Right renal pelvis (tissue), 4 donors: ENCODE measurements around the gene SULT1E1. TPM values are rescaled to one million over a fixed set of nuclear protein-coding genes. Genes with fewer than 3 reads are reported as not detected.
"Not testable (repeated sequence)": the region's sequence is repeated elsewhere in the genome, so short reads cannot be mapped to it uniquely, and the experiment has no call there.

ENCODE experiments used
- DNase-seq, 4 donors: peaks; one replicate each; pipeline ENCODE4 v3.0.0-alpha.2; 2013; ENCODE audit warnings: low read depth in 4 of 4, low spot score in 3 of 4, missing footprints in 1 of 4
- polyA plus RNA-seq, 4 donors: library from polyadenylated mRNA; unstranded; fragments of 120-200 nt; gene quantifications; one replicate each; pipeline ENCODE4 v1.2.1, GENCODE V29; 2013; ENCODE audit not compliant: insufficient read length in 4 of 4

The SULT1E1 gene
- polyA plus RNA-seq, 4 donors: 335 to 659 (median 589) TPM

DNA sequence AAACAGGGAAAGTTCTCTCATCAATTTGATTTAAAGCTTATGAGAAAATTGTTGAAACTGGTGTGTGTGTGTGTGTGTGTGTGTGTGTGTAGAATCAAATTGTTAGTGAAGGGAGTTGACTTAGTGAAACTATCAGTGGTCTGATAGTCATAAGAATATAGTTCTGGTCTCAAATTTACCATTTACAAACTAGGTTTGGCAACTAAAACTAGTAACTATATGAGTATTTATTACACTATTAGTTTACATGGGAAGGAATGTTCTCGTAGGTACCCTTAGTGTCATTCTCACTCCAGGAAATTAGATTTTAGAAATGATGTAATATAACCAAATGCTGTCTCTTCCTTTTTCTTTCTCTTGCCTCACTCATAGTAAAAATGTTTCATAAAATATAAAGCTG, 11.9 kb downstream of the SULT1E1 start:
- DNase-seq: no peak

DNA sequence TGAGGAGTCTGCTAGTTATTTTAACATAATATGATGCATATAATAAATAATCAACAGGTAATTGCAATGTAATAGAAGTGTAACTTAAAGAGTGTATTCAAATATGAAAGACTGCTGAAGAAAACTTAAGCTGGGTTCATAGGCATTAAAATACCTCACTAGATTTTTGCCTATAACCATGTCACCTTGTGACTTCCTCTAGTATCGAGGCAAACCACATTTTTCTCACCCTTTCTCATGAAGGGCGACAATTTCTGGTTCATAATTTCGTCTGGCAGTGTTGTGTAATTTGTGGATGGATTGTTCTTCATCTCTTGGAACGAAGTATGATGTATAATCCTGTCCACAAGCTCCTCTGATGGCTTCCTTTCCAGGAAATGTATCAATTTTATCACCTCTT, 16.0 kb downstream of the SULT1E1 start:
- DNase-seq: no peak

DNA sequence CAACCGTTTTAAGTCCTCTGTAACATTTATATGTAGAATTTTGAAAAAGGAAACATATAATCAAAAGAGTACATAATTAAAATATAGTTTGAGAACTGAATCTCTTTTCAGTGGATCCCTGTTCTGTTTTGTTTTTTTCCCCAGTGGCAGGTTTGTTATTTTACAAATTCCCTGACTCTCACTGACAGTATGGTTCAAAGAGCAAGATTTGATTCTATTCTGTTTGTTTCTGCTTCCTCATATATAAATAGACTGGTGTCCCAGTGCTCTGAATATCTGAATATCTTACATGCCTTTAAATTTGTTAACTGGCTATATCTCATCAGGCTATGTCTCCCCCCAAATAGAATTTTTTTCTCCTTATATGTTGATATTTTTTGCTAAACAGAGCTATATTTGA, 16.6 kb downstream of the SULT1E1 start:
- DNase-seq: no peak

DNA sequence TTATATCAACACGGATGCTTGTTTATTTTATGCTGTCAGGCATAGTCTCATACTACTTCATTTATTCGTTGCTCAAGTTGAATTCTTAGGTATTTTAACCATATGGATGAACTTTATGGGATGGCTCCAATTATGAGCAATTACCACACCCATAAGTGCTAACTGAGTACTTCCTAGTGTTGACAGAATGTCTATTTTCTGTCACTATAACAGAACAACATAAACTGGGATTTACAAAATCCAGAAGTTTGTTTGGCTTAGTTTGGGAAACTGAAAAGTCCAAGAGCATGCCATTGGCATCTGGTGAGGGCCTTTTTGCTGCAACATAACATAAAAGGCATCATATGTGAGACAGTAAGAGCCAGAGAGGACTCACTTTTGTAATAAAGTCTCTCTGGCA, 21.0 kb downstream of the SULT1E1 start:
- no peak for DNase-seq

DNA sequence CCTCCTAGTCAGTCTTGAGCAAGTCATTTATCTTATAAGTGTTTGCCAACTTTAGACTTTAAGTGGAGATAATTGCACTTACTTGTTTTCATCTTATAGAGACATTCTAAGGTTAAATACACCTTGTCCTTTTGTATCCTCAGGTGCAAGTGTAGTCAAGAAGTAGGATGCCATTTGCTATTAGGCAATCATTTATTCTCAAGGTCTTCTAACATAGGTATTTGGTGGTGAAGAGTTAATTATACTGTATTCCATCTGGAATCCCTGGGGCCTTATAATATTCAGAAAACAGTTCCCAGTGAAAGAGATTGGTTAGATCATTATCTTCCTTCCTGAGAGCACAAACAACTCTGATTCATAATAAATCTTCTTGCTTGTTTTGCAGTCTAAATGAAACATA, 23.7 kb downstream of the SULT1E1 start:
- no peak for DNase-seq

DNA sequence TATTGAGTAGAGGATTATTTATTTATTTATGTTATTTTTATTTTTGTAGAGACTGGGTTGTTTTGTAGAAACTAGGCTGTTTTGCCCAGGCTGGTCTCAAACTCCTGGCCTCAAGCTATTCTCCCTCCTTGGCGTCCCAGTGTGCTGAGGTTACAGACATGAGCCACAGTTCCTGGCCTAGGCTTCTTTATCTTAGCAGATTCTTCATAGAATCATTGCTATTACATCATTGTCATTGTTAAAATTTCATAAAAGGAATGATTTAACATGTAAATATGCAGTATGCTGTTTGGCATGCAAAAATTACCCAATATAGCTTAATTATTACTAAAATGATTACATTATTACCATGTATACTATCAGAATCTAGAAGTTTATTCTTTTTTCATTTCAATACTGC, 24.2 kb downstream of the SULT1E1 start:
- DNase-seq: no peak

DNA sequence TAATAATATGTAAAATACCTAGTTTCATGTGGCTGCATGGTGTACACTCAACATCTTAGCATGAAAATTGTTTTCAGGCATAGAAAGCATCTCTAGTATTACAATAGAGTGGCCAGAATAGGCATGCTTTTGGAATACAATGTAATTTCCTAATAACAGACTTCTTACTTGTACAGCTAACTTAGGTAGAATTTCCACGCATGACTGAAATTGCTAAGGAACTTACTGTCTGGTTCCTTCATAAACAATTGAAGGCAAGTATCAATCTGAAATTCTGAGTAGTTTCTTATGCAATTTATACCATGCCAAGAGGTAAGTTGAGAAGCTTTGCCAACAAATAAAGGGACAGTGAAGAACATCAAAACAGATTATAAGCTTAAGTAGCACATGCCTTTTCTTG, 26.7 kb downstream of the SULT1E1 start:
- no peak for DNase-seq

DNA sequence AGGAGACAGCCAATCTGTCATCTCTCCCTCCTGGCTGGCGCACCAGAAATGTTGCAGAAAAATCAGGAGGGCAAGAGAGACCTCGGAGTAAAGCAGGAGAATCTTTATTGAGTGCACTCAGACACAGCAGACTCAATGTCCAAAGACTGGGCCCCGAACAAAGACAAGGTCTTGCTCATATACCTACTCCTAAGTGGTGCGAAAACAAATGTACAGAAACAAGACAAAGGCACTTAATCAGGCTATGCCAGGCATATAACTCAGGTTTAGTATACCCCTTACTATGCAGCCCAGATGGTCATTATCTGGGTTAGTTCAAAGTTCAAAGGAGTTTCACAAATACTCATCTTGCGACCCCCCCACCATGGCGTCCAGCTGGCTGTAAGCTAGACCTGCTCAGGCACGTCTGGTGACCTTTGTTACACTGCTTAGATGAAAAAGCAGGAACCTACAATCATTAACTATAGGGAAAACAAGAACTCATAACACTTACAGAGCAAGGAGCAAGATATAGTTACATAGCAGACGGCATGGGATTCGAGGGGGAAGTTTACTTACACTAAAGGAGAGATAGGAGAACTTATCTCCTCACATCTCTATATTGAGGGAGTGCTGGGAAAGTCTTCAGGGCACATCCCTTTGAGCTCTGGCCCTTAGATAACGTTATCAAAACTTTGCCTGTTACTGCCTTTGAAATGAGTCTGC, 27.5 kb downstream of the SULT1E1 start:
- DNase-seq: peak in 2 of 4 donors; percentile 40 to 42

DNA sequence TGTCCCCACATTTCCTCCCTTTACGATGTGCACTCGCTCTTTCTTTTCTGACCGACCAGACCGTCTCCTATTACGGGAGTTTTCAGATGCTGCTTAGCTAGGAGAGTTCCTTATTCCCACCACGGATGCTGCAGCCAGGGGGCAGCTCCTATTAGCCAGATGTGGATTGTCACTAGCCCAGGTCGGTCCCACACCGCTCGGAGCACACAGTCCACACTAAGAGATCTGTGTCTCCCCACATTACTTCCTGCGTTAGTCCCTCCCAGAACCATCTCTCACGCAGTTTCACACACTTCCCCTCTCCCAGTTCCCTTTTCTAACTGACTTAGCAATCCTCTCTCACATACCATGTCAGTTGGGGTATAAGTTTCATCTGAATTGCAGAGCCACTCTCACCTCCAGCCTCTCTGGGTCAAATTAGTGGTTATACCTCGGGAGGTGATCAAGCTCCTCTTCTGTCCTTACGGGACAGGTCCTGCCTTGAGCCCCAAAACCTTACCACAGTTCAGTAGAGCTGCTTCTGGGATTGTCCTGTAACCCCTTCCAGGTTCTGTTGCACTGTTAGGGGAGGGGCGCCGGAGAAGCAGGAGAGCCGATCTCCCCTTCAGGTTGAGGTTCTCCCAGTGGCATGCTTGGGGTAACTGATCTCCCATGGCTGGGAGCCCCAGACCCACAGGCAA, 28.2 kb downstream of the SULT1E1 start:
- no peak for DNase-seq

DNA sequence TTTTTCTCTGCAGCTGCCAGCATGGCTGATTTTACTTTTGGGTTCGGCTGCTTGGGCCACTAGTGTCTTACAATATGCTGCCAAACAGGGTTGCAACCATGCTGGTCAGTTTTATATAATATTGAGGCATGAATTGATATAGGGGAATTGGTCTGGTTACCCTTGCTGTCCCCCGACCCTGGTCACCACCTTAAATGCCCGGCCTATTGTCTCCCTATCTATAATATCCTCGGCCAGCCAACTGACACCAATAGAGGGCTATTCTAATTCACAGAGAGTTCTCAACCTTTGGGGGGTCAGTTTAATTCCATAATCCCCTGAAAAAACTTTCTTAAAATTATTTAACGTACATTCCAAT, 28.7 kb downstream of the SULT1E1 start:
- no peak for DNase-seq

DNA sequence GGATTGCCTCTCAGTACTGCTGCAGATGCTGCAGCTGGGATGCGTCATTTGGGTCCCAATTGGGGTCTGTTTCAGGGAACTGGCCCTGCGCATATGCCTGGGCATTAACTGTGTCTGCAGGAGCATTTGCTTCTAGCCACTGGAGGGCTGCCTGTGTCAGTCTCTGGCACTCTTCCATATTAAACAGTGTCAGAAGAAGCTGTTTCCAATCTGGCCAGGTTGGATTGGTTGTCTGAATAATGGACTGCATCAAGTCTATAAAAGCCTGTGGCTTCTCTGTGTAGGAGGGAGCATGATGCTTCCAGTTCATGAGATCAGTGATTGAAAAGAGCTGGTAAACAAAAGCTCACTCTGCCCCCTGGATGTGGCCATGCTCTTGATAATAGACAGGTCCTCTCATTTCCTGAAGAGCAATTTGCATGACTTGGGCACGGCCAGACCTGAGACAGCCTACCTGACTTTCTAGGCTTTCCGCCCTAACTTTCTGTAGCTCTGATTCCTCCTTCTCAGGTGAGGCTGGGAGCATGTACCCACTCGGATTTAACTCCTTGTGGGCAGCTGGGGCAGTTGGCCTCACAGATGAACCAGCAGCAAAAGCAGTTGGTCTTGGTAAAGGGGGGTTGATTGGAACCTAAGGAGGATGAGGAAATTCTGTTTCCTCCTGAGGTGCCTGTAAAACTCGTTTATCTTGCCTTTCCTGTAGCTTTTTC, 29.2 kb downstream of the SULT1E1 start:
- no peak for DNase-seq

DNA sequence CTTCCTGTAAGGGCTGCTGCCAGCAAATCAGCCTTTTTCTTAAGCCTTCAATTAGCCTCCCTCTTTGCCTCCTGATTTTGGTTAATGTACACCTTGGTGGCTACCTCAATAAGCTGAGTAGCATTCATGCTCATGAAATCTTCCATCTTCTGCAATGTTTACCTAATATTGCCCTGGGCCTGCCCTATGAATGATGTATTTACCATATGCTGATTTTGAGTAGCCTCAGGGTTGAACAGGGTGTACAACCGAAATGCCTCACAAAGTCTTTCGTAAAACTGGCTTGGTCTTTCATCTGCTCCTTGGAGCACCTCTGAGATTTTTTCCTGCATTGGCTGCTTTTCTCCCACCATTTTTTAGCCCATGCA, 29.8 kb downstream of the SULT1E1 start:
- DNase-seq: no peak

DNA sequence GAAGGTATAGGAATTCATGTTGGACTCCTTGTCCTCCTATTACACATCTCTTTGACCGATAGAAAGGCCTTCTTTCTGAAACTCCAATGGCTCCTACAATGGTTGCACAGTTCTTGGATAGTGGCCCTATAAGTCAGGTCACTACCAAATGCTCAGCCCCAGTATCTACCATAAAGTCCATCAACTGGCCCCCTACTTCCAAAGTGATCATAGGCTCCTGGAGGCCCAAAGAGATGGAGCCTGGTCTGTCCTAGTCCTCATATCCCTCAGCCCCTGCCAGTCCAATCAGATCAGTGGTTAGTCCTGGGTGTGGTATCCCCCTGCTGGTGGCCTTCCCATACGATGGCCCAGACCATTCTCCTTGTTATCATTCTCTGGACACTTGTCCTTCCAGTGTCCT, 30.3 kb downstream of the SULT1E1 start:
- DNase-seq: no peak

DNA sequence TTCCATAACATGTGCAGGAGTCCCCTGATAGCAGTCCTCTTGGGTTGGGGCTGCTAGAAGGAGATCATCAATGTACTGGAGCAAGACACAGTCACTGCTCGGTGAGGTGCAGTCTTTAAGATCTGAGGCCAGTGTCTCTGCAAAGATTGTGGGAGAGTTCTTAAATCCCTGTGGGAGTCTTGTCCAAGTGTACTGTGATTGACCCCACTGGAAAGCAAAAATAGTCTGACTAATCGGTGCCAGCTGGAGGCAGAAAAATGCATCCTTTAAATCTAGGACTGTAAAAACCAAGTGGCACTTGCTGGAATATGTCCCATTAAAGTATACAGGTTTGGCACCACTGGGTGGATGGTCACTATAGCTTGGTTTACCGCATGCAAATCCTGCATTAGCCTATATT, 31.1 kb downstream of the SULT1E1 start:
- DNase-seq: no peak

DNA sequence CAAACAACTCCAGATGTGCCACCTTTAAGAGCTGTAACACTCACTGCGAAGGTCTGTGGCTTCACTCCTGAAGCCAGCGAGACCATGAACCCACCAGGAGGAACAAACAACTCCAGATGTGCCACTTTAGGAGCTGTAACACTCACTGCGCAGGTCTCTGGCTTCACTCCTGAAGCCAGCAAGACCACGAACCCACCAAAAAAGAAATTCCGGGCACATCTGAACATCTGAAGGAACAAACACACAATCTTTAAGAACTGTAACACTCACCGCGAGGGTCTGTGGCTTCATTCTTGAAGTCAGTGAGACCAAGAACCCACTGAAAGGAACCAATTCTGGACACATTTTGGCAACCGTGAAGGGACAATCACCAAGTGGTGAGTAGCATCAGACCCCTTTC, 34.9 kb downstream of the SULT1E1 start:
- not testable (repeated sequence) for DNase-seq

DNA sequence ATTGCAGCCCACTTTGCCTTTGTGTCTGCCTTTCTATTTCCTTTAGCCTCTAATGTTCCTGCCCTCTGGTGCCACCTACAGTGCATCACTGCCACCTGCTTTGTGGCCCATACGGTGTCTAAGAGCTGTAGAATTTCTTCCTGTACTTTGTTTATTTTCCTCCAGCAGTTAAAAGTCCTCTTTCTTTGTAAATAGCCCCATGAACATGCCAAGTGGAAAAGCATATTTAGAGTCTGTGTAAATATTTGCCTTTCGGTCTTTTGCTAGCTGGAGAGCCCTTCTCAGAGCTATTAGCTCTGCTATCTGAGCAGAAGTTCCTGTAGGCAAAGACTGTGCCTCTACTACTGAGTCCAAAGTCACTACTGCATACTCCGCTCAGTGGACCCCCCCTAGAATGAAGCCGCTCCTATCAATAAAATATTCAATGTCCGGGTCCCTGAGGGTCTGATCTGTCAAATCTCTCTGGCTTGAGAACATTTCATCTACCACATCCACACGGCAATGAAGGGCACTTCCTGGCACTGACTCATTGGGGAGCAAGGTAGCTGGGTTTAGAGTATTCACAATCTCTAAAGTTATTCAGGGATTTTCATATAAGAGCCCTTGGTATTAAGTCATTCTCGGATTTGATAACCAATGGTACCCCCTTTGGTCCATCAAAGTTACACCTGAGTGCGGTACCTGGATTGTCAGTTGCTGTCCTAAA, 36.3 kb downstream of the SULT1E1 start:
- no peak for DNase-seq

DNA sequence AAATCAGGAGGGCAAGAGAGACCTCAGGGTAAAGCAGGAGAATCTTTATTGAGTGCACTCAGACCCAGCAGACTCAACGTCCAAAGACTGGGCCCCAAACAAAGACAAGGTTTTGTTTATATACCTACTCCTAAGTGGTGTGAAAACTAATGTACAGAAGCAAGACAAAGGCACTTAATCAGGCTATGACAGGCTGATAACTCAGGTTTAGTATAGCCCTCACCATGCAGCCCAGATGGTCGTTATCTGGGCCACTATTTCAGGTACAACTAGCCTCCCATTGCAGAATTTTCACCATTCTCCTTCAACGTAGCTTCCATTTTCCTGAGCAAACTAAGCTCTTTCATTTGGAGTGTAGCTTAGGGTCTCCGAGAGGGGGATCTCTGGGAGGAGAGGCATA, 36.9 kb downstream of the SULT1E1 start:
- DNase-seq: no peak

DNA sequence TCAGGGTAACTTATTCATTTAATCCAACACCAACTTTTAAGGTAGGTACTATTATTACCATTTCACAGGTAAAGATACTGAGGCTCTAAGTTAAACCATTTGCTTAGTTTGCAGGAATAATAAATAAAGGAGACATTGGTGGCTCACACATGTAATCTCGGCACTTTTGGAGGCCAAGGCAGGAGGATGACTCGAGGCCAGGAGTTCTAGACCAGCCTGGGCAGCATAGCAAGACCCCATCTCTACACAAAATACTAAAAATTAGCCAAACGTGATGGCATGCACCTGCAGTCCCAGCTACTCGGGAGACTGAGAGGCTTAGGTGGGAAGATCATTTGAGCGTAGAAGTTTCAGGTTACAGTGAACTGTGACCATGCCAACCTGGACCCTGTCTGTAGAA, 37.7 kb downstream of the SULT1E1 start:
- no peak for DNase-seq

DNA sequence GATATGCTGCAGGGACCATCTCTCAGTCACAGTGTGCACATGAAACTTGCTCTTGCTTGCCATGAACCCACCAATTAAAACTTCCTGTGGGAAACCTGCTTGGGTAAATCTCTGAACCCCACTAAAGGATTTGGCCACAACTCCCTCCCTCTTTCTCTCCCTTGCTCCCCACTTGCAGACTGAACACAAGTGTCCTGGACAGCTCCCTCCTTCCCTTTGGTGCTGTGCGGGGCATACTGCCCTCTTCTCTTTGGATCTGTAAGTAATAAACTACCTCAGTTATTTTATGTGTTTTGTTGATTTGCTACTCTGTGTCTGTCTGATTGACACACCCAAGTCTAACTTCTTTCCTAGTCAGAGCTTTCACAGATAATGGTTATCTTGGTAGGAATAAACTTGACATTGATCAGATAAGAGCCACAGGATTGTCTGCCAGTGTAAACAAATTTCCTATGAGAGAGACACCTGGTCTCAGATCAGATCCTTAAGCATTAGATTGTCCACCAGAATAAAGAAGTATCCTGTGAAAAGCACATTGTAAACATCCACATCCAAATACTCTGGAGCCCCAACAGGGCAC, 41.8 kb downstream of the SULT1E1 start:
- DNase-seq: no peak

DNA sequence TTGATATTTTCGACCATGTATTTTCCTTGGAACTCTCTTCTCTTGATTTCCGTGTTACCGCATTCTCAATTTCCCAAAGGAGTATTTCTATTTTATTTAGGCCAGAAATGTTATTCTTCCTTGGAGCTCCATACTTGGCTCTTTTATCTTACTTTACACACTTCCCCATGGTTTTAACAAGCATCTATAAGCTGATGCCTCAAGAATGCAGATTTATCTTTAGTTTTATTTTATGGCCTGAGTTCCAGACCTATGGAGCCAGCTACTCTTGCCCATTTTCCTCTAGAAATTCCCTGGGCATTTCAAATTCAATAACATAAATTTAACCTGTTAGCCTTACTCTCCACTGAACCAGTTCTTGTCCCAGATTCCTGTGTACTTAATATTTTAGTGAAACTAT, 43.7 kb downstream of the SULT1E1 start:
- no peak for DNase-seq

DNA sequence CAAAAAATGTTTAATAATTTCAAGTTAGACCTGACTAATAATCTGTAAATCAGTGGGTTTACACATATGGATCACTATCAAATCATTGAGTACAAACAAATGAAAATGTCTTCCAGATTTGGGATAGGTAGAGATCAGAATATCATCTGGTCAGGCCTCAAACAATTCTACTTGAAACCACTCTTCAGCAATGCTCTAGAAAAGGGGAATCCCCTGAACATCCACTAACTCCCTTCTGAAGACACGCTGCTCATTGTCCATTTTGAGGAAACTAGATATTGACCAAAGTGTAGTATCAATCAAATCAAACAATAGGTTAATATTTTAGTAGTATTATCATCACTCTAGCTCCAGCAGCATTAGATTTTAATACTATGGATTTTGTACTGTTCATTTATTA, 46.3 kb downstream of the SULT1E1 start:
- no peak for DNase-seq
